Esophagus muscularis mucosa (tissue), 4 donors: Measurements from ENCODE around the gene FOXN3. TPM values are rescaled to one million over a fixed set of nuclear protein-coding genes. Genes with fewer than 3 reads are reported as not detected.
A peak's percentile ranks its signal among the peaks of the same experiment; 100 is the strongest.

Experiments used
- DNase-seq: peaks from one replicate; pipeline ENCODE4 v3.0.0-alpha.2; 2017; ENCODE audit errors: extremely low spot score
- H3K27ac ChIP-seq, 4 donors: fragments of 200-600 bp; sonication (generic); replicated peaks in 1 of 4; 1 replicate in 3 of 4; 2 replicates in 1 of 4; pipeline ENCODE4 v1.5.1; 2016 to 2019; ENCODE audit warnings: mild to moderate bottlenecking in 1 of 4
- H3K27me3 ChIP-seq, 4 donors: fragments of 200-600 bp; sonication (generic); one replicate each; pipeline versions ENCODE4 v1.5.1 to v1.6.0; 2016 to 2019
- H3K36me3 ChIP-seq, 4 donors: fragments of 200-600 bp; sonication (generic); one replicate each; pipeline ENCODE4 v1.5.1; 2016 to 2019
- H3K4me1 ChIP-seq, 4 donors: fragments of 200-600 bp; sonication (generic); one replicate each; pipeline ENCODE4 v1.5.1; 2016 to 2019
- H3K4me3 ChIP-seq, 4 donors: fragments of 200-600 bp; sonication (generic); 1 replicate in 2 of 4; 2 replicates in 2 of 4; pipeline ENCODE4 v1.5.1; 2016 to 2019; ENCODE audit warnings: mild to moderate bottlenecking in 4 of 4, moderate library complexity in 1 of 4
- H3K9me3 ChIP-seq, 4 donors: fragments of 200-600 bp; sonication (generic); 1 replicate in 3 of 4; 2 replicates in 1 of 4; pipeline ENCODE4 v1.5.1; 2016 to 2019
- CTCF ChIP-seq, 3 experiments: fragments of 200-600 bp in 2 of 3; fragments of 450-650 bp in 1 of 3; sonication (generic) in 2 of 3; IDR thresholded peaks; one replicate each; pipeline ENCODE4 v1.5.1; 2017 to 2019; ENCODE audit warnings: antibody characterized with exemption in 3 of 3, mild to moderate bottlenecking in 2 of 3, moderate library complexity in 1 of 3
- EP300 ChIP-seq: sonication (generic); formaldehyde crosslinking; IDR thresholded peaks from one replicate; pipeline ENCODE4 v1.6.1; 2017; ENCODE audit warnings: antibody characterized with exemption
- POLR2A ChIP-seq: fragments of 450-650 bp; IDR thresholded peaks from one replicate; pipeline ENCODE4 v1.6.1; 2017; ENCODE audit warnings: antibody characterized with exemption, moderate library complexity, mild to moderate bottlenecking, low read depth
- POLR2AphosphoS5 ChIP-seq, 2 donors: sonication (generic); formaldehyde crosslinking; IDR thresholded peaks; one replicate each; pipeline ENCODE4 v1.6.1; 2017; ENCODE audit warnings: antibody characterized with exemption in 2 of 2
- WGBS: methylation state at CpG from one replicate; pipeline ENCODE4 v1.1.5; 2018; 5-methylcytosine and 5-hydroxymethylcytosine counted together
- intact Hi-C: fragments of 100-400 bp; cut with DNase I; formaldehyde crosslinking; loops from one replicate; pipeline ENCODE4 v1.15.1; 2023
- total RNA-seq, 4 donors: library from RNA; depleted of rRNA; stranded (reverse); fragments of >200 nt; gene quantifications; one replicate each; pipeline versions ENCODE4 v1.1.0 to v1.2.1, GENCODE V29; 2016

The FOXN3 gene
- total RNA-seq, 4 donors from 2014 or later: 114 to 180 (median 145) TPM

DNA sequence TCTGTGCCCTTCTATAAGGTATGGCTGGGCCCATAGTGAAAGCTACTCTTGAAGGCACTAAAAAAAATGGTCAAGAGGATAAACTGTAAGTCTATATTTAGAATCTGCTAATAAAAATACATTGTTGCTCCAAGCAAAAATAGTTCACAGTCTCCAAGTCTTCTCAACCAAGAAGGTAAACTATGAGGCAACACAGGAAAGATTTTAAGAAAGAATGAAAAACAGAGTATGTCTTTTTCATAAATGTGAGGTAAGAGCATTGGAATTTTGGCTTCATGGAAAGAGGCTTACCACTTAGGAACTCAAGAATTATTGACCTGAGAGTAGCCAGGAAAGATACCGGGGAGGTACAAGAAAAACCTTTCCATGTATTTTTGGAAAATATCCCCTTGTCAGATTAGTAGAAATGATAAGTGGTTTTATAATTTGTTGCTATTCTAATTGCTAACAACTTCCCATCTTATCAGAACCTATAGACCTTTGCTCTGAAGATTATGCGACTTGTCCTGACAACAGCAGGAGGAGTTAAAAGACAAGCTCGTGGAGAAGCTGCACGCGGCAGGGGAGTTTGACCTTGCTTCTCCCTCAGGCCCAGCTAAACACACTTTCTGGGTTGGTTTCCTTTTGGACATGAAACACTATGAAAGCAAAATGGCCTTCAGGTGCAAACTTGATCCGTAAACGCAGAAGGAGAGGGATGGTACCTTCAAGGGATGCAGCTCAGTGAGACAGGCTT is 238.1 kb downstream of the FOXN3 start:
- TF ChIP-seq EP300 (no peak), POLR2A (no peak), POLR2AphosphoS5 (IDR thresholded peaks at IDR 0.05) (no peak)
- H3K4me1 ChIP-seq: peaks cover 26 to 35% (median 30%) of the 10 kb centered on the region in 4 donors
- 78% methylated on average over 7 of the region's 7 CpGs for WGBS
- H3K27me3 ChIP-seq: no peaks in the 10 kb centered on the region
- peaks cover 0 to 22% (median 11%) of the 10 kb centered on the region in 4 donors for H3K36me3 ChIP-seq
- H3K9me3 ChIP-seq: no peaks in the 10 kb centered on the region
- no peak for DNase-seq
- H3K4me3 ChIP-seq: no peak overlapping the region
- H3K27ac ChIP-seq: peak overlapping the region in 2 of 4 donors; percentile 10 to 14
- intact Hi-C loops: loop anchor here (5.0 kb wide), 2 partner anchors 243 to 733 kb away; no protein-coding TSS in a partner anchor

DNA sequence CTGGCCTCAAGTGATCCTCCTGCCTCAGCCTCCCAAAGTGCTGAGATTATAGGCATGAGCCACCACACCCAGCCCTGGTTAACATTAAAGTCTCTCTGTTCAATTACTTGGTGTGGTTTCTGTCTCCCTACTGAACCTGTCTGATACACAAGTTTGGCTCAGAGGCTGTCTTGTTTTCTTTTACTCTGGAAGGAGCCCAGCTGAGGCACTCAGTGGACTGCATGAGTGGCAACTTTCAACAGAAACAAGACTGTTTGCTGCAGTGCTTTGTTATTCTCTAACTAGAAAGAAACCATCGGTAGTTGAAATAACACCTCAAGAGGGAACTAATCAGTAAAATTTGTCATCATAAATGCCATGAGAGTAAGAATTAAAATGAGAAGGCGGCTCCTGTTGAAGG is 238.7 kb downstream of the FOXN3 start:
- Histone ChIP-seq H3K27ac (peak overlapping the region in 2 of 4 donors; percentile 10 to 14), H3K9me3 (no peaks in the 10 kb centered on the region), H3K36me3 (peaks cover 0 to 22% (median 15%) of the 10 kb centered on the region in 4 donors), H3K4me1 (peaks cover 26 to 35% (median 30%) of the 10 kb centered on the region in 4 donors), H3K4me3 (no peak overlapping the region), H3K27me3 (no peaks in the 10 kb centered on the region)
- intact Hi-C loops: loop anchor here (5.0 kb wide), 2 partner anchors 244 to 734 kb away; no protein-coding TSS in a partner anchor
- 86% methylated on average over 2 of the region's 2 CpGs for WGBS
- TF ChIP-seq EP300 (no peak), CTCF (IDR thresholded peaks at IDR 0.05) (no peak), POLR2A (no peak), POLR2AphosphoS5 (IDR thresholded peaks at IDR 0.05) (no peak)
- DNase-seq: no peak

GRCh38 chr14:89175881-89176799 is 240.9 kb downstream of the FOXN3 start:
- no peak for TF ChIP-seq POLR2AphosphoS5 (IDR thresholded peaks at IDR 0.05)
- TF ChIP-seq EP300: no peak
- no peak for TF ChIP-seq POLR2A
- TF ChIP-seq CTCF (IDR thresholded peaks at IDR 0.05): no peak
- Histone ChIP-seq H3K27ac (no peak overlapping the region), H3K4me1 (peaks cover 26 to 35% (median 30%) of the 10 kb centered on the region in 4 donors), H3K4me3 (no peak overlapping the region), H3K36me3 (peaks cover 0 to 28% (median 17%) of the 10 kb centered on the region in 4 donors), H3K27me3 (no peaks in the 10 kb centered on the region), H3K9me3 (peaks cover 0 to 11% (median 7%) of the 10 kb centered on the region in 4 donors)
- no peak for DNase-seq
- intact Hi-C loops: loop anchor here (5.0 kb wide), 2 partner anchors 246 to 736 kb away; no protein-coding TSS in a partner anchor
- WGBS: 83% methylated on average over 7 of the region's 8 CpGs

DNA sequence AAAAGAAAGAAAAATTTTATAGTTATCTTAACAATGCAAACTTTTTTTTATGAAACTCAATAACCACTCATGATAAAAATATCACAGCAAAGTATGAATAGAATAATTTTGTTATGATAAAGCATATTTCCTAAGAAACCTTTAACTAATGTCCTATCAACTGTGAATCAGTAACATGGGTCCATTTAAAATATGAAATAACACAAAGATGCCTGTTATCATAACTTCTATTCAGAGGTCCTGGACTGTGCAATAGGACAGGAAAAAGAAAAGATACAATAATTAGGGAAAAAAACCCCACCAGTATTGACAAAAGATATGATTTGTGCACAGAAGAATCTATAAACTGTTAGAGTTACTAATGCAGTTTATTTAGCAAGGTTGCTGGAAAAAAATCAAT is 245.4 kb downstream of the FOXN3 start:
- TF ChIP-seq CTCF (IDR thresholded peaks at IDR 0.05) (no peak), EP300 (no peak), POLR2AphosphoS5 (IDR thresholded peaks at IDR 0.05) (no peak)
- H3K9me3 ChIP-seq: peaks cover 0 to 11% (median 7%) of the 10 kb centered on the region in 4 donors
- H3K27ac ChIP-seq: no peak overlapping the region
- H3K27me3 ChIP-seq: no peaks in the 10 kb centered on the region
- no peak for DNase-seq
- intact Hi-C loops: no loop called here
- peaks cover 0 to 17% (median 13%) of the 10 kb centered on the region in 4 donors for H3K36me3 ChIP-seq
- peaks cover 0 to 2% (median 1%) of the 10 kb centered on the region in 4 donors for H3K4me1 ChIP-seq
- no peak overlapping the region for H3K4me3 ChIP-seq

- Histone ChIP-seq H3K4me3 (no peak overlapping the region), H3K36me3 (peaks cover 0 to 17% (median 13%) of the 10 kb centered on the region in 4 donors), H3K9me3 (peaks cover 0 to 11% (median 7%) of the 10 kb centered on the region in 4 donors), H3K27ac (no peak overlapping the region), H3K4me1 (peaks cover 2 to 7% (median 5%) of the 10 kb centered on the region in 4 donors), H3K27me3 (no peaks in the 10 kb centered on the region)
- DNase-seq: no peak
- intact Hi-C loops: no loop called here
- TF ChIP-seq POLR2AphosphoS5 (IDR thresholded peaks at IDR 0.05): no peak
- no peak for TF ChIP-seq EP300
- no peak for TF ChIP-seq CTCF (IDR thresholded peaks at IDR 0.05)
- TF ChIP-seq POLR2A: no peak
- WGBS: 81% methylated on average over 2 of the region's 2 CpGs
These were observed 245.9 kb downstream of the FOXN3 start for GRCh38 chr14:89171168-89171567.
